Coronary artery (tissue), 2 donors: ENCODE measurements around the gene GLA.

Experiments
- DNase-seq: peaks from one replicate; pipeline ENCODE4 v3.0.0-alpha.2; 2017; ENCODE audit warnings: low spot score
- H3K27ac ChIP-seq, 2 donors: fragments of 200-600 bp; sonication (generic); one replicate each; pipeline ENCODE4 v1.5.1; 2016 to 2019
- H3K4me3 ChIP-seq: fragments of 200-600 bp; sonication (generic); 2 replicates; pipeline ENCODE4 v1.5.1; 2016; ENCODE audit warnings: mild to moderate bottlenecking, moderate library complexity
- CTCF ChIP-seq: fragments of 200-600 bp; sonication (generic); IDR thresholded peaks from one replicate; pipeline ENCODE4 v1.5.1; 2019; ENCODE audit warnings: antibody characterized with exemption

Gene GLA

DNA sequence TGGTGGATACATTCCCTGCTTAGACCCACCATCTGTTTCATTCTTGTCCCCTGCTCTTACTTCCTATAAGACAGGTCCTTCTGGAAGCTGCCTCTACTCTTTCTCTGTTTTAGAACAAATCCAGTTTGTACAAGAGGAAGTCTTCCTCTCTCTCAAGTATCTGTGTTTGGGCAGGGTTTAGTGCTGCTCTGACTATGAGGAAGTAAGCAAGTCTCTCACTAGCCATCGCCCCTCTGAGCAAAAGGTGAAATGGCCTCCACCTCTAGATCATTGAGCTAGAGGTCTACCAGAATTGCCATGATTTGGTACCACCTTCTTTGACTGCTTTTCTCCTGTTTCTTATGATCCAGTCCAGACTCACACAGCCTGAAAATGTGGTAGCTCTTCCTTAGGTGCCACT is 30.2 kb downstream of the GLA start:
- no peak overlapping the region for H3K4me3 ChIP-seq
- no peak for TF ChIP-seq CTCF
- no peak overlapping the region for H3K27ac ChIP-seq
- no peak for DNase-seq

- Histone ChIP-seq H3K4me3 (no peak overlapping the region), H3K27ac (no peak overlapping the region)
- TF ChIP-seq CTCF, result no peak
- no peak for DNase-seq
These were observed 36.7 kb downstream of the GLA start for GRCh38 chrX:101370888-101371504.

- H3K4me3 ChIP-seq, result no peak overlapping the region
- no peak for TF ChIP-seq CTCF
- DNase-seq, result no peak
- no peak overlapping the region for H3K27ac ChIP-seq
These were observed 38.0 kb downstream of the GLA start for GRCh38 chrX:101369687-101370086.

- no peak overlapping the region for H3K4me3 ChIP-seq
- no peak overlapping the region for H3K27ac ChIP-seq
- DNase-seq, result no peak
These were observed 38.9 kb downstream of the GLA start for GRCh38 chrX:101368800-101369199.

GRCh38 chrX:101365301-101365795 is 42.4 kb downstream of the GLA start:
- Histone ChIP-seq H3K4me3 (no peak overlapping the region), H3K27ac (no peak overlapping the region)
- DNase-seq, result no peak
- no peak for TF ChIP-seq CTCF

More at GRCh38 chrX:101368800-101369199, 38.9 kb downstream of the GLA start:
- TF ChIP-seq CTCF, result no peak

- no peak for TF ChIP-seq CTCF
- H3K4me3 ChIP-seq, result no peak overlapping the region
- DNase-seq, result no peak
- no peak overlapping the region for H3K27ac ChIP-seq
These were observed 45.0 kb downstream of the GLA start for GRCh38 chrX:101362757-101363156.

- Histone ChIP-seq H3K27ac (no peak overlapping the region), H3K4me3 (no peak overlapping the region)
- no peak for TF ChIP-seq CTCF
- DNase-seq, result no peak
These were observed 45.6 kb downstream of the GLA start for GRCh38 chrX:101362116-101362515.
